ENCODE results near the gene CRIP3.

The CRIP3 gene

DNA sequence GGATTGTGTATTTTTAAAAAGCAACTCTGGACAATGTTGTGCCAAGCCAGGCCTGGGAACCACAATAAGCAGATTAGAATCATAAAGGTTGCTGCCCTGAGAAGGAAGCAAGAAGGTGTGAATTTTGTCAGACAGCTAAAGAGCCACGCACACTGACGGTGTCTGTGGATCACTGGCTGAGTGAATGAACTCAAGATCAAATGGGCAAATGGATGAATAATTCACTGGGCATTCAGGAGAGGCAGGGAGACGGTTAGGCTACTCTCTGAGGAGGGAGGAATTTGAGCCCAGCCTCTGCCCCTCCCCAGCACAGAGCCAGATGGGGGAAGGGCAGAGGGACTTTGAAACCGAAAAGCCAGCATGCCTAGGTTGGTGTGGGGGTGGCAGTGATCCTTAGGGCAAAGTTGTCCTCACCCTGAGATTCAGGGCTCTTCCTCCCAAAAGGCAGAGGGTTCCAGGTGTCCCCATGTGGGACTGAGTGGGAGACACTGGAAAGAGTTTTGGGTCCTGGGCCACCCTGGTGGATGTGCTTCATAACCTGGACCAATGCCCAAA is 30.0 kb downstream of the CRIP3 start:
- Histone ChIP-seq H3K4me1 (ENCODE audit: insufficient read depth, low read length) (peaks cover 22% of the 10 kb centered on the region), H3K27me3 (ENCODE audit: insufficient read depth, low read length) (peaks cover 36% of the 10 kb centered on the region), H3K9ac (ENCODE audit: low read depth, low read length) (no peak overlapping the region), H3K4me3 (ENCODE audit: low read length) (no peak overlapping the region), H3K27ac (ENCODE audit: low read depth, low read length) (peak overlapping the region; percentile 35; the same call in 1 of the 2 replicates), H3K9me3 (ENCODE audit: insufficient read depth, low read depth, low read length) (no peaks in the 10 kb centered on the region), H3K36me3 (ENCODE audit: insufficient read depth, low read length) (no peaks in the 10 kb centered on the region)
- 20% methylated on average over 4 of the region's 4 CpGs for WGBS

DNA sequence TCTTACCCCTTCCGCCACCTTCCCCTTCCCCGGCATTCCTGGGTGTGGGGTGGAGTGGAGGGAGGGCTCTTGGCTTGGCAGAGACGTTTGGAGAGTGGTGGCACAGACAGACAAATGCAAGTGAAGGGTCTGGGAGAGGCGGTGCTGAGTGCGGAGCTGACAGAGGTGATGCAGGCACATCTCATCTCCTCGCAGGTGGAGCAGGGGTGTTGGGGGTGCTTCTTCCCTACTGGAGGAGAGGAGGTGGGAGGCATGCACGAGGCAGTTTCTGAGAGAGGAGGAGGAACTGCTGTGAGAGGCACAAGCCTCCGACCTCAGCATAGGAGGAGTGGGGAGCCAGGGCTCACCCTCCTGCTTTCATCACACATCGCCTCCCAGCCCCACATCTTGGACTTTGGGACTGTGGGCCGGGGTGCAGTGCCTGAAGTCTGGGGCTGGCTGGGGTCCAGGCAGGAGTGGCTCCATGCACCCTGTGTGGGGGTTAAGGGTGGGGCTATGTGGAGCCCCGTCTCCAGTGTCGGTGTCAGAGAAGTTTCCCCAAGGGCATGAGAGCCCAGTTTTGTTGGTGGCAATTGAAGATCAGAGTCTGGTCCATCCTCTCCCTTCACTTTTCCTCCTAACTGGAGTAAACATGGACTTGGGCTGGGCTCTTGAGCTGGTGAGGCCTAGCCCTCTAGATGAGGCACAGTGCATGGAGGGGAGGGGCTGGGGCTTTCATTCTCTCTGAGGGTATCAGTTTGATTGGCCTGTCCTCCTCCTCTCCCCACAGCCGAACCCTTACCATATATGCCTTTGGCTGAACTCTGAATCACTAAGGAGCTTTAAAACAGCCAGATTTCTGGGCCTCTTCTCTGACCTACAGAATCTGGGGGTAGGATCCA is 30.7 kb downstream of the CRIP3 start:
- H3K4me1 ChIP-seq (ENCODE audit: insufficient read depth, low read length) = peaks cover 22% of the 10 kb centered on the region
- no peaks in the 10 kb centered on the region for H3K36me3 ChIP-seq (ENCODE audit: insufficient read depth, low read length)
- WGBS = 78% methylated on average over 12 of the region's 13 CpGs
- H3K9ac ChIP-seq (ENCODE audit: low read depth, low read length) = no peak overlapping the region
- peaks cover 43% of the 10 kb centered on the region for H3K27me3 ChIP-seq (ENCODE audit: insufficient read depth, low read length)
- no peaks in the 10 kb centered on the region for H3K9me3 ChIP-seq (ENCODE audit: insufficient read depth, low read depth, low read length)
- no peak overlapping the region for H3K4me3 ChIP-seq (ENCODE audit: low read length)
- H3K27ac ChIP-seq (ENCODE audit: low read depth, low read length) = peak overlapping the region; percentile 35; the same call in 1 of the 2 replicates

DNA sequence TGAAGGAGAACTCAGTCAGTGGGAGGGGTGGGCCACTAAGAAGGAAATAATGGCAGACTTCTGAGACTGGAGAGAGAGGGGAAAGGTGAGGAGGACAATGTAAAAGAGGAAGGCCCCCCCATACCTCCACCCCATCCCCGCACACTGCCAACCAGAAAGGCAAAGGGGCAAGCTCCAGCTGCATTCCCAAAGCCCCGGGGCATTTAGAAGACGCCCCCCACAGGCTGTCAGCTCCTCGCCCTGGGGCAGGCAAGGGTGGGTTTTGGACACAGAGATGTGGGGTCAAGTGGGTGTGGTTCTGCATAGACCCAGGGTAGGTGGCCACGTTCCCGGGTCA is 31.4 kb downstream of the CRIP3 start:
- Histone ChIP-seq H3K9ac (ENCODE audit: low read depth, low read length) (no peak overlapping the region), H3K27me3 (ENCODE audit: insufficient read depth, low read length) (peaks cover 50% of the 10 kb centered on the region), H3K9me3 (ENCODE audit: insufficient read depth, low read depth, low read length) (no peaks in the 10 kb centered on the region), H3K4me1 (ENCODE audit: insufficient read depth, low read length) (peaks cover 22% of the 10 kb centered on the region), H3K4me3 (ENCODE audit: low read length) (no peak overlapping the region), H3K36me3 (ENCODE audit: insufficient read depth, low read length) (no peaks in the 10 kb centered on the region), H3K27ac (ENCODE audit: low read depth, low read length) (no peak overlapping the region)
- 89% methylated on average over 5 of the region's 6 CpGs for WGBS

DNA sequence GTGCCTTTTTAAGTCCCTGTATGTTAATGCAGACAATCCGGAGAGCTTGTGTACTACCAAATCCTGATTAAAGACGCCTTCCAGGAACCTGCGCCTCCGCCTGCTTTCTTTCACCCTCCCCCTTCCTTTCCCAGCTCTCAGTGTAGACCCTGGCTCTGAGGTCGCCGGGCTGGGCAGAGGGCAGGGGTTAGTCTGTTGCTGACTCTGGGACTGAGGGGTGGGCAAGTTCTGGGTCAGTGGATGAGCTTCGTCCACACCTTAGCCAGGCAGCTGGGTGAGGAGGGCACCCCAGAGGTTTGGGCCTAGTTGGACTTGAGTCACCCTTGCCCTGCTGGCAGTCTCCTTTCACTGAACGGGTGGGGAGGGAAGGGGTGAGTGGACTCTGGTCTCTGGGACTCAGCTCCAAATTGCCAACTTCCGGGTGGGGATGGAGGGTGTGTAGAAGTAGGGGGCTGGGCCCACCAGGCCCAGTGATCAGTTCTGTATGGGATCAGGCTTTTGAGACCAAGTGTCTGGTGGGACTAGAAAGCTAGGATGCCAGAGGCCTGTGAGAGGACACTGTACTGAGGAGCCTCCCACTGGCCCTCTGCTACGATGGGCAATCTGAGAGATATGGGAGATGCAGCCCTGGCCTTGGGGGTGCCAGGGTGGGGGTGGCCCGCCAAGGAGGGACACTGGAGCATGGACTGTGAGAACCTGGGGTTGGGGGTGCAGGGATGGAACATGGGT is 31.9 kb downstream of the CRIP3 start:
- 46% methylated on average over 11 of the region's 11 CpGs for WGBS
- Histone ChIP-seq H3K36me3 (ENCODE audit: insufficient read depth, low read length) (no peaks in the 10 kb centered on the region), H3K27ac (ENCODE audit: low read depth, low read length) (no peak overlapping the region), H3K4me1 (ENCODE audit: insufficient read depth, low read length) (peaks cover 22% of the 10 kb centered on the region), H3K9ac (ENCODE audit: low read depth, low read length) (no peak overlapping the region), H3K4me3 (ENCODE audit: low read length) (peak overlapping the region; percentile 48), H3K27me3 (ENCODE audit: insufficient read depth, low read length) (peaks cover 54% of the 10 kb centered on the region), H3K9me3 (ENCODE audit: insufficient read depth, low read depth, low read length) (no peaks in the 10 kb centered on the region)

DNA sequence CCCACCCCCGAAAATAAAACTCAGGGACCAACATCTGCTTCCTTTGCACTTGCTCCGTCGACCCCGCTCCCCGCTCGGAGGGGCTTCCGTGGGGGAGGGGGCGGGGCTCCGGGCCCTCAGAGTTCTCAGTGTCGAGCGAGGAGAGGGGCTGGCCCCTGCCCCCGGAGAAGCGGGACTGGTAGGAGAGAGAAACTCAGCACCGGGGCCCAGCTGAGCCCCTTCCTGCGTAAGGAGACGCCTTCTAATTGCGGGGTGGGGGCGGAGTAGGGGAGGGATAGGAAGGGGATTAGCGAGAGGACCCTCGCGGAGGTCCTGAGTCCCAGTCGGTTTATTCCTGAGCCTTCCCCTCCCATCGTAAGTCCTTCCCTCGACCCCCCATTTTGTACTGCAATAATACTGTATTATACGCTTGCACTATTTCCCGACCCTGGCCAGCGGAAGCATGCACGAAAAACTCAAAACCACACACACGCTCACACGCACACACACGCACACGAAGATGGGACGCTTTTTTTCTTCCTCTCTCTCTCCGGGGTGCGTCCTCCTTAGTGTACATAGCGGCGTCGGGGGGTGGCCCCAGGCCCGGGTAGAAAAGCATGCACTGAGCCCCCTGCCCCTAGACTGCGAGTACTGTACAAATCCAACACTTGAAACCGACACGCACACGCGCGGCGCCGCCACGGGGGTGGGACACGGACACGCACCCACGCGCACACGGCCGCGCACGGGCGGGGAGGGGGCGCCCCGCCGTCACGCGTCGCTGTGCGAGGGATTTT is 32.6 kb downstream of the CRIP3 start:
- H3K27me3 ChIP-seq (ENCODE audit: insufficient read depth, low read length) = peaks cover 58% of the 10 kb centered on the region
- peaks cover 22% of the 10 kb centered on the region for H3K4me1 ChIP-seq (ENCODE audit: insufficient read depth, low read length)
- no peak overlapping the region for H3K9ac ChIP-seq (ENCODE audit: low read depth, low read length)
- peak overlapping the region; percentile 48 for H3K4me3 ChIP-seq (ENCODE audit: low read length)
- H3K36me3 ChIP-seq (ENCODE audit: insufficient read depth, low read length) = no peaks in the 10 kb centered on the region
- H3K27ac ChIP-seq (ENCODE audit: low read depth, low read length) = no peak overlapping the region
- 7% methylated on average over 62 of the region's 64 CpGs for WGBS
- H3K9me3 ChIP-seq (ENCODE audit: insufficient read depth, low read depth, low read length) = no peaks in the 10 kb centered on the region

DNA sequence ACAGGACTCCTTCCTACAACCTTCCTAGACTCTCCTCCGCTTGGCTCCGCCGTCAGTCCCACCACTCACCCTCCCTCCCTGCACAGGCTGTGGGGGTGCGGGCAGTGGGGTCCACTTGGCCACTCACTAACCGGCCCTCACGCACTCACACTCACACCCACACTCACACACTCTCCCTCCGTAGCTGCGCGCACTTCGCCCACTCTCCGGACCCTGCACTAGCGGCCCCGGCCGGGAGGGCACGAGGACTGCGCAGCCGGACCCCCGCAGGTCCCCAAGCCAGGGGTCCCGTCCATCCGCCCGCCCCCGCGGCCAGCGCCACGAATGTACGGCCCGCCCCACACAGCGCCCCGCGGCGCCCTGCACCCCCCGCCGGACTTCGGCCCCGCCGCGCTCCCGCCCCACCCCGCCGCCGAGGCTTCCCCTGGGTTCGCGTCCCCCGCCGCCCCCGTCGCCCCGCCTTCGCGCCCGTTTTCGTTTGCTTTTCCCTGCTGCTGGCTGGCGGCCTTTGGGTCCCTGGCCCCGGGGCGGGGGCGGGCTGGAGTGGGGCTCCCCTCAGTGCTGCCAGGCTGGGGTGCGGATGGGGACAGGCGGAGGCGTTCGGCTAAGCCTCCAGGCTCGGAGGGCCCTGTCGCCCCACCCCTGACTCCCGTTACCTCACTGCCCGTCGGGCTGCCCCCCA is 33.6 kb downstream of the CRIP3 start:
- Histone ChIP-seq H3K27me3 (ENCODE audit: insufficient read depth, low read length) (peaks cover 67% of the 10 kb centered on the region), H3K4me1 (ENCODE audit: insufficient read depth, low read length) (peaks cover 22% of the 10 kb centered on the region), H3K9ac (ENCODE audit: low read depth, low read length) (peak overlapping the region; percentile 21; the same call in 1 of the 2 replicates), H3K4me3 (ENCODE audit: low read length) (peak overlapping the region; percentile 48), H3K9me3 (ENCODE audit: insufficient read depth, low read depth, low read length) (no peaks in the 10 kb centered on the region), H3K27ac (ENCODE audit: low read depth, low read length) (no peak overlapping the region), H3K36me3 (ENCODE audit: insufficient read depth, low read length) (no peaks in the 10 kb centered on the region)
- 5% methylated on average over 65 of the region's 65 CpGs for WGBS

DNA sequence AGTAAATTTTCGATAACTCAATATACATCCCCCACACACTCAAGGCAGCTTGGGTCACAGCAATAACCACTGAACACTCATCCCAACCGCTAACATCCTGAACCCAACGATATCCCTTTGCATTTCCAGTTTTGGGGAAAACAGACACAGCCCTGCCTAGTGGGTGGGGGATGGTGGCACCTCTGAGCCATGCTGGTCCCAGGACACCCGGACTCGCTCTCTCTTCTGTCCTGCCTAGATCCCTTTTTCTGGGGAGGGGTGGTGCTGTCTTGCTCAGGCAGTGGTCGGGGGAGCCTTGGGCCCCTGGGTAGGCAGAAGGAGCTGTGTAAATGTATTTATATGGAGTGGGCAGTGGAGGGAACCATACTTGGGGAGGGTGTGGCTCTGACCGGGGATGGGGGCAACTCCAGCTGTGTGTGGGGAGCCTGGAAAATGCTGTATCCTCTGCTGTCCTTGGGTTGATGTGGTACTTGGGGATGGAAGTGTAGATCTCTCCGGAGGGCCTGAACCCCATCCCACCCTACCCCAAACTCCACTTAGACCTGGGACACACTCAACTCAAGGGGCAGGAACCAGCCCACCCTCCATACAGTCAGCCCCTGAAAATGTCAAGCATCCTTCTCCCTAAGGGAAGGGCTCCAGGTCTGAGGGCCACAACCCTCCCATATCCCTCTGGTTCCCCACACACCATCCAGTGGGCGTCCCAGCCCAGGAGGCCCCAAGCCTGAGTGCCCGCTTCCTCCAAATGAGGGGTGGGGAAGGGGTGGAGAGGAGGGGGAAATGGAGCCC is 34.3 kb downstream of the CRIP3 start:
- H3K36me3 ChIP-seq (ENCODE audit: insufficient read depth, low read length) = no peaks in the 10 kb centered on the region
- WGBS = 71% methylated on average over 9 of the region's 10 CpGs
- peaks cover 22% of the 10 kb centered on the region for H3K4me1 ChIP-seq (ENCODE audit: insufficient read depth, low read length)
- no peaks in the 10 kb centered on the region for H3K9me3 ChIP-seq (ENCODE audit: insufficient read depth, low read depth, low read length)
- no peak overlapping the region for H3K27ac ChIP-seq (ENCODE audit: low read depth, low read length)
- H3K27me3 ChIP-seq (ENCODE audit: insufficient read depth, low read length) = peaks cover 74% of the 10 kb centered on the region
- H3K9ac ChIP-seq (ENCODE audit: low read depth, low read length) = no peak overlapping the region
- peak overlapping the region; percentile 48 for H3K4me3 ChIP-seq (ENCODE audit: low read length)

DNA sequence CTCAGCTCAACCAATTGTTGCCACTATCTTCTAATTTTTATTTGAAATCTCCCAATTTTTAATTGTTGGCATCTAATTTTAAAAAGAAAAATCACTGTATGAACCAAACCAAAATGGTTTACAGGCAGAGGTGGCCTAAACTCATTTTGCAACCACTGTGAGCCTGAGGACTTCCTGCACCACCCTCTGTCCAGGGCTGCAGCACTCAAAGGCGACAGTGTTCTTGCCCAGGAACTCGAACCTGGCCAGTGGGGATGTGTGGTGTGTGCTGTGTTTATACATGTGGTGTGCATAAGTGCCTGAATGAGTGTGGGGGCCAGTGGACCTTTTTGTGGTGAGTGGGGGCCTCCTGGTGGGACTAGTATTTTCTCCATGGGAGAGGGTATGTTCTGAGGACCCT is 34.9 kb downstream of the CRIP3 start:
- WGBS = 82% methylated on average over 2 of the region's 2 CpGs
- Histone ChIP-seq H3K9ac (ENCODE audit: low read depth, low read length) (no peak overlapping the region), H3K36me3 (ENCODE audit: insufficient read depth, low read length) (no peaks in the 10 kb centered on the region), H3K4me1 (ENCODE audit: insufficient read depth, low read length) (peaks cover 19% of the 10 kb centered on the region), H3K27ac (ENCODE audit: low read depth, low read length) (no peak overlapping the region), H3K4me3 (ENCODE audit: low read length) (no peak overlapping the region), H3K27me3 (ENCODE audit: insufficient read depth, low read length) (peaks cover 80% of the 10 kb centered on the region), H3K9me3 (ENCODE audit: insufficient read depth, low read depth, low read length) (no peaks in the 10 kb centered on the region)

DNA sequence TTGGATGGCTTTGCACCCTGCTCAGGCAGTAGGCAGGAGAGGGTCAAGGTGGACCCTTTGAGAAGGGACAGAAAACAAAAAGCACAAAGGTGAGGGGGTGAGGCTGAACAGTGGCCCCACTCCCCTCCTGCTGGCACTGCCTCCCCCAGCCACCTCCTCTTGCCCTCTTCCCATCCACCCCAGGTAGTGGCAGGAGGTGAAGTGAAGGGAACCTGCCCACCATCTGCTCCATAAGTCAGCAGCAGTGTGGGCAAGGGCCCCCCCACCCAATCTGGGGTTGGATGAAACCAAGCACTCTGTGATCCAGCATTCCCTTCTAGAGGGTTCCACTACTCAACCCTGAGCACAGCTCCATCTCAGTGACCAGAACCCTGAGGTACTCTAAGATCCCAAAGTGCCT is 36.7 kb downstream of the CRIP3 start:
- H3K27ac ChIP-seq (ENCODE audit: low read depth, low read length) = no peak overlapping the region
- H3K4me3 ChIP-seq (ENCODE audit: low read length) = no peak overlapping the region
- H3K9me3 ChIP-seq (ENCODE audit: insufficient read depth, low read depth, low read length) = no peaks in the 10 kb centered on the region
- H3K4me1 ChIP-seq (ENCODE audit: insufficient read depth, low read length) = peaks cover 21% of the 10 kb centered on the region
- peaks cover 92% of the 10 kb centered on the region for H3K27me3 ChIP-seq (ENCODE audit: insufficient read depth, low read length)
- H3K36me3 ChIP-seq (ENCODE audit: insufficient read depth, low read length) = no peaks in the 10 kb centered on the region
- no peak overlapping the region for H3K9ac ChIP-seq (ENCODE audit: low read depth, low read length)

Data from HUES64 (cell line).